HUES64 (cell line): Measurements from ENCODE around the gene BAIAP2L1.

Experiments
- H3K27ac ChIP-seq: 2 replicates; pipeline ENCODE4 v1.7.0; 2013; ENCODE audit warnings: low read depth, low read length, inconsistent platforms
- H3K27me3 ChIP-seq: 2 replicates; pipeline ENCODE4 v1.6.1; 2013; ENCODE audit warnings: mild to moderate bottlenecking, low read length; ENCODE audit not compliant: insufficient read depth
- H3K36me3 ChIP-seq: 2 replicates; pipeline ENCODE4 v1.6.1; 2013; ENCODE audit warnings: mild to moderate bottlenecking, low read length; ENCODE audit not compliant: insufficient read depth
- H3K4me1 ChIP-seq: 2 replicates; pipeline ENCODE4 v1.6.1; 2013; ENCODE audit warnings: mild to moderate bottlenecking, low read length, moderate library complexity; ENCODE audit not compliant: insufficient read depth
- H3K4me3 ChIP-seq: 2 replicates; pipeline ENCODE4 v1.5.1; 2013; ENCODE audit warnings: mild to moderate bottlenecking, low read length, moderate library complexity
- H3K9ac ChIP-seq: 2 replicates; pipeline ENCODE4 v1.6.1; 2013; ENCODE audit warnings: mild to moderate bottlenecking, low read depth, low read length
- H3K9me3 ChIP-seq: 2 replicates; pipeline ENCODE4 v1.6.1; 2013; ENCODE audit warnings: low read depth, low read length; ENCODE audit not compliant: insufficient read depth
- WGBS: fragments of 150-250, 120-280 bp; methylation state at CpG from one replicate; pipeline ENCODE4 v1.1.7; 2013; ENCODE audit warnings: missing lambda C conversion rate; 5-methylcytosine and 5-hydroxymethylcytosine counted together

BAIAP2L1 gene

DNA sequence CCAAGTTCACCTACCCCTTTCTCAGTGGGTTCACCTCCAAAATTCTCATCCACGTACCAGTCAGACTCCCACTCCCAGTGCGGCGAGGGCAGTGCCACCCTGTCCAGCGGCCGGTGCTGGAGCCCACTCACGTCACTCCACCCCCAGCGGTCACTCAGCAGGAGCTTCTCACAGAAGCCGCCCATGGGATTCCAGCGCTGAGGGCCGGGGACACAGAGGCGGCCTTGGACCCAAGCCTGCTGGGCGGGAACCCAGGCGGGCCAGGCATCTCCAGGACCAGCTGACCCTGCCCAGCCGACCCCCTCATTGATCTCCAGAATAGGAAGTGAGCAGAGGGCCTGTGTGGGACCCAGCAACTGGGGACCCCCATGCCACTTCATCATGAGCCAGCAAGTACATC lies 156.0 kb downstream of the BAIAP2L1 start:
- H3K27me3 ChIP-seq = no peaks in the 10 kb centered on the region
- H3K4me3 ChIP-seq = no peak overlapping the region
- 93% methylated on average over 14 of the region's 14 CpGs for WGBS
- no peak overlapping the region for H3K9ac ChIP-seq
- no peaks in the 10 kb centered on the region for H3K4me1 ChIP-seq
- no peaks in the 10 kb centered on the region for H3K9me3 ChIP-seq
- H3K36me3 ChIP-seq = no peaks in the 10 kb centered on the region
- H3K27ac ChIP-seq = no peak overlapping the region

DNA sequence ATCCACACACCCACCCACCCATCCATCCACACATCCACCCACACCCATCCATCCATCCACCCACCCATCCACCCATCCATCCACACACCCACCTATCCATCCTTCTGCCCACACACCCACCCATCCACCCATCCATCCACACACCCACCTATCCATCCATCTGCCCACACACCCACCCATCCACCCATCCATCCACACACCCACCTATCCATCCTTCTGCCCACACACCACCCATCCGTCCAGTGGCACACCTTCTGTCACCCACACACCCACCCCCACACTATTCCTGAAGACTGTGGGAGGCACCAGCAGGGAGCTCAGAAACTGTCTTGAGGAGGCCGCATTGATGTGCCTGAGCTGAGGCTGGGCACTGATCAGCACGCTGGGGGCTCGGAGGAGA lies 158.0 kb downstream of the BAIAP2L1 start:
- Histone ChIP-seq H3K9me3 (no peaks in the 10 kb centered on the region), H3K27ac (no peak overlapping the region), H3K27me3 (no peaks in the 10 kb centered on the region), H3K4me3 (no peak overlapping the region), H3K4me1 (no peaks in the 10 kb centered on the region), H3K9ac (no peak overlapping the region), H3K36me3 (0 out of 2 replicates have a peak, but pooled peaks cover 3% of the 10 kb centered on the region)
- WGBS = 88% methylated on average over 4 of the region's 4 CpGs

DNA sequence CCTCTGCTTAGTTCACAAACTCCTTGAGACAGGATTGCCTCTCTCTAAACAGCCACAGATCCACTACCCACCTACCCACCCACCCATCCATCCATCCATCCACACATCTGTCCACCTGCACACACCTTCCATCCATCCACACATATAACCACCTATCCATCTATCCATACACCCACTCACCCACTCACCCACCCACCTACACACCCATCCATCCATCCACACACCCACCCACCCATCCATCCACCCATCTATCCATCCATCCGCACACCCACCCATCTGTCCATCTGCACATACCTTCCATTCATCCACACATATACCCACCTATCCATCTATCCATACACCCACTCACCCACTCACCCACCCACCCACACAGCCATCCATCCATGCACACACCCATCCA lies 158.5 kb downstream of the BAIAP2L1 start:
- H3K4me3 ChIP-seq = no peak overlapping the region
- H3K4me1 ChIP-seq = no peaks in the 10 kb centered on the region
- no peaks in the 10 kb centered on the region for H3K27me3 ChIP-seq
- H3K9me3 ChIP-seq = no peaks in the 10 kb centered on the region
- H3K36me3 ChIP-seq = 0 out of 2 replicates have a peak, but pooled peaks cover 3% of the 10 kb centered on the region
- no peak overlapping the region for H3K9ac ChIP-seq
- WGBS = 74% methylated on average over 1 of the region's 1 CpG
- no peak overlapping the region for H3K27ac ChIP-seq

DNA sequence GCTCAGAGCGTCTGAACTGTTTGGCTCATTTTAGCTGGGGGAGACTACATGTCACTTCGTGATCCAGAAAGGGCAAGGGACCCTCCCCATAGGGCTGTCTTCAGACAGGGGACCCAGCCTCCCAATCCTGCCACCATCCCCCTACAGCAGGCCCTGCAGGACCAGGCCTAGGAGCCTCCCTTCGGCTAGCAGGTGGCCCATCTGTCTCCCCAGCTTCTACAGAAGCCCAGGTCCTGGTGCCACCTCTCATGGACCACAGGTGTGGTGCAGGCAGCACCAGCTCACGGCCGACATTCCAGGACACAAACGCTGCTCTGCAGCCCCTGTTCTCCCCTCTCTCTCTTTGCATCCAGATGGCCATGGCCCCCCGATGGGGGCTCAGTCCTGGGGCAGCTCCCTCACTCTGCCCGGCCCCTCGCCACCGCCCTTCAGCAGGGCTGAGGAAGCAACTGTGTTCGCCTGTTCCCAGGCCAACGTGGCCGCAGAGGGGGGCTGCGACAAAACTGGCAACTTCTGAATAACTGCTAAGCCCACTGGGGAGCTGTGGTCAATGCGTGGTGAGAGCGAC lies 159.1 kb downstream of the BAIAP2L1 start:
- 85% methylated on average over 16 of the region's 16 CpGs for WGBS
- H3K4me1 ChIP-seq = no peaks in the 10 kb centered on the region
- no peak overlapping the region for H3K4me3 ChIP-seq

More for the DNA sequence above, 159.1 kb downstream of the BAIAP2L1 start:
- Histone ChIP-seq H3K27ac (no peak overlapping the region), H3K9ac (no peak overlapping the region), H3K36me3 (0 out of 2 replicates have a peak, but pooled peaks cover 3% of the 10 kb centered on the region), H3K27me3 (no peaks in the 10 kb centered on the region), H3K9me3 (no peaks in the 10 kb centered on the region)
